Spleen (tissue), 7 donors: Measurements from ENCODE around the gene MYO3A.

Experiments
- CTCF ChIP-seq, 11 experiments: fragments of 200-600 bp in 7 of 11; fragments of 450-650 bp in 4 of 11; sonication (generic) in 4 of 11; IDR thresholded peaks in 8 of 11; conservative IDR thresholded peaks in 3 of 11; 1 replicate in 7 of 11; 2 replicates in 4 of 11; pipeline versions ENCODE4 v1.4.0 to v1.8.0; 2016 to 2021; ENCODE audit warnings: antibody characterized with exemption in 11 of 11, inconsistent platforms in 4 of 11, mild to moderate bottlenecking in 1 of 11
- POLR2A ChIP-seq, 3 donors: fragments of 450-650 bp; IDR thresholded peaks; one replicate each; pipeline ENCODE4 v1.5.1; 2017; ENCODE audit warnings: antibody characterized with exemption in 3 of 3, mild to moderate bottlenecking in 1 of 3
- donor health status: DM: no; HTN: no; CAD: no; lungs with moderate emphysema.
- donor health status: DM: no; HTN: no; CAD: no.
- donor health status: DM: no; HTN: no; CAD: no.

GRCh38 chr10:26057466-26057865, 123.4 kb downstream of the MYO3A start:
- TF ChIP-seq CTCF (IDR thresholded peaks at IDR 0.05 in 8 of 11, conservative IDR thresholded peaks at IDR 0.05 in 3 of 11) = no peak
- TF ChIP-seq POLR2A (IDR thresholded peaks at IDR 0.05) = no peak
